ENCODE data around the gene ANO7. TPM values are rescaled to one million over a fixed set of nuclear protein-coding genes. Genes with fewer than 3 reads are reported as not detected.

Gene ANO7
- total and polyA plus RNA-seq, 2 of the 13 experiments (the other 11 are each of a cell fraction or from before 2014, with no cell fraction given): 4.1 to 4.9 TPM

DNA sequence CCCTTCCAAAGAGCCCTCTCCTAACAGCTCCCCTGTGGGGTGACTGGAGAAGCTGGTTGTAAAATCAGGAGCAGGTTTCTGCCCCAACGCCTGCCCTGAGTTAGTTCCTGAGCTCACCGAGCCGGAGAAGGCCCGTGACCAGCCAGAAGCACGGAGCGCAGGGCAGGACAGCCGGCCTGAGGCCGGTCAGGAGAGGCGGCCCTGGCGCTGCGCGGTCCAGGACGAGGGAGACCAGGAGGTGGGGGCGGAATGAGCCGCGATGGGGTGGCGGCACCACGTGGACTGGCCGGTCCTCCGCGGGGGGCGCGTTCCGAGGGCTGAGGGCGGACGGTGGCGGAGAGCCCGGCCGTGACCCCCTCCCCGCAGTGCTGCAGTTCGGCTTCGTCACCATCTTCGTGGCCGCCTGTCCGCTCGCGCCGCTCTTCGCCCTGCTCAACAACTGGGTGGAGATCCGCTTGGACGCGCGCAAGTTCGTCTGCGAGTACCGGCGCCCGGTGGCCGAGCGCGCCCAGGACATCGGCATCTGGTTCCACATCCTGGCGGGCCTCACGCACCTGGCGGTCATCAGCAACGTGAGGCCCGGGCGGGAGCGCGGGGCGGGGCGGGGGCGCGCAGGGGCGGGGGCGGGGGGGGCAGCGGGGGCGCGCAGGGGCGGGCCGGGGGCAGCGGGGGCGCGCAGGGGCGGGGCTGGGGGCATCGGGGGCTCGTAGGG lies 29.0 kb downstream of the ANO7 start (continued):
- TF ChIP-seq NR2F1 (CRISPR knock-in tag; IDR thresholded peaks at IDR 0.05) (no peak), BCL6 (CRISPR knock-in tag; IDR thresholded peaks at IDR 0.05) (peak; percentile 65; the same call in 1 of the 2 replicates), ZNF296 (CRISPR knock-in tag; conservative IDR thresholded peaks at IDR 0.05) (peak; percentile 88; the same call in 1 of the 2 replicates), ZZZ3 (CRISPR knock-in tag; IDR thresholded peaks at IDR 0.05; ENCODE audit: borderline replicate concordance) (no peak; the same call in 1 of the 2 replicates), ZNF160 (CRISPR knock-in tag; IDR thresholded peaks at IDR 0.05) (peak; percentile 76), RFX1 (IDR thresholded peaks at IDR 0.05) (no peak), MTF1 (CRISPR knock-in tag; IDR thresholded peaks at IDR 0.05) (no peak), SYNCRIP (IDR thresholded peaks at IDR 0.05; ENCODE audit: insufficient read depth, low read depth, low read length) (no peak), ZBTB8A (CRISPR knock-in tag; IDR thresholded peaks at IDR 0.05; ENCODE audit: borderline replicate concordance, low read depth) (no peak), SP2 (CRISPR knock-in tag; IDR thresholded peaks at IDR 0.05) (no peak), ZNF703 (CRISPR knock-in tag; IDR thresholded peaks at IDR 0.05; ENCODE audit: borderline replicate concordance) (peak; percentile 53; the same call in 1 of the 2 replicates), TAF1 (CRISPR knock-in tag; IDR thresholded peaks at IDR 0.05) (peak; percentile 69), ZFAT (CRISPR knock-in tag; conservative IDR thresholded peaks at IDR 0.05) (no peak), ZNF589 (CRISPR knock-in tag; conservative IDR thresholded peaks at IDR 0.05) (0 out of 2 replicates have a peak, but pooled peaks have one; percentile 70), MIER3 (CRISPR knock-in tag; IDR thresholded peaks at IDR 0.05; ENCODE audit: borderline replicate concordance) (peak; percentile 53; the same call in 1 of the 2 replicates), U2AF2 (IDR thresholded peaks at IDR 0.05; ENCODE audit: low read depth, low read length) (no peak), ZKSCAN5 (CRISPR knock-in tag; IDR thresholded peaks at IDR 0.05) (no peak)
- TF ChIP-seq, protein P1, sequence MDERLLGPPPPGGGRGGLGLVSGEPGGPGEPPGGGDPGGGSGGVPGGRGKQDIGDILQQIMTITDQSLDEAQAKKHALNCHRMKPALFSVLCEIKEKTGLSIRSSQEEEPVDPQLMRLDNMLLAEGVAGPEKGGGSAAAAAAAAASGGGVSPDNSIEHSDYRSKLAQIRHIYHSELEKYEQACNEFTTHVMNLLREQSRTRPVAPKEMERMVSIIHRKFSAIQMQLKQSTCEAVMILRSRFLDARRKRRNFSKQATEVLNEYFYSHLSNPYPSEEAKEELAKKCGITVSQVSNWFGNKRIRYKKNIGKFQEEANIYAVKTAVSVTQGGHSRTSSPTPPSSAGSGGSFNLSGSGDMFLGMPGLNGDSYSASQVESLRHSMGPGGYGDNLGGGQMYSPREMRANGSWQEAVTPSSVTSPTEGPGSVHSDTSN (CRISPR knock-in tag; IDR thresholded peaks at IDR 0.05): no peak
- TF ChIP-seq, protein P2, sequence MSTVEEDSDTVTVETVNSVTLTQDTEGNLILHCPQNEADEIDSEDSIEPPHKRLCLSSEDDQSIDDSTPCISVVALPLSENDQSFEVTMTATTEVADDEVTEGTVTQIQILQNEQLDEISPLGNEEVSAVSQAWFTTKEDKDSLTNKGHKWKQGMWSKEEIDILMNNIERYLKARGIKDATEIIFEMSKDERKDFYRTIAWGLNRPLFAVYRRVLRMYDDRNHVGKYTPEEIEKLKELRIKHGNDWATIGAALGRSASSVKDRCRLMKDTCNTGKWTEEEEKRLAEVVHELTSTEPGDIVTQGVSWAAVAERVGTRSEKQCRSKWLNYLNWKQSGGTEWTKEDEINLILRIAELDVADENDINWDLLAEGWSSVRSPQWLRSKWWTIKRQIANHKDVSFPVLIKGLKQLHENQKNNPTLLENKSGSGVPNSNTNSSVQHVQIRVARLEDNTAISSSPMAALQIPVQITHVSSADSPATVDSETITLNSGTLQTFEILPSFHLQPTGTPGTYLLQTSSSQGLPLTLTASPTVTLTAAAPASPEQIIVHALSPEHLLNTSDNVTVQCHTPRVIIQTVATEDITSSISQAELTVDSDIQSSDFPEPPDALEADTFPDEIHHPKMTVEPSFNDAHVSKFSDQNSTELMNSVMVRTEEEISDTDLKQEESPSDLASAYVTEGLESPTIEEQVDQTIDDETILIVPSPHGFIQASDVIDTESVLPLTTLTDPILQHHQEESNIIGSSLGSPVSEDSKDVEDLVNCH (CRISPR knock-in tag; IDR thresholded peaks at IDR 0.05): no peak
- TF ChIP-seq, protein P3, sequence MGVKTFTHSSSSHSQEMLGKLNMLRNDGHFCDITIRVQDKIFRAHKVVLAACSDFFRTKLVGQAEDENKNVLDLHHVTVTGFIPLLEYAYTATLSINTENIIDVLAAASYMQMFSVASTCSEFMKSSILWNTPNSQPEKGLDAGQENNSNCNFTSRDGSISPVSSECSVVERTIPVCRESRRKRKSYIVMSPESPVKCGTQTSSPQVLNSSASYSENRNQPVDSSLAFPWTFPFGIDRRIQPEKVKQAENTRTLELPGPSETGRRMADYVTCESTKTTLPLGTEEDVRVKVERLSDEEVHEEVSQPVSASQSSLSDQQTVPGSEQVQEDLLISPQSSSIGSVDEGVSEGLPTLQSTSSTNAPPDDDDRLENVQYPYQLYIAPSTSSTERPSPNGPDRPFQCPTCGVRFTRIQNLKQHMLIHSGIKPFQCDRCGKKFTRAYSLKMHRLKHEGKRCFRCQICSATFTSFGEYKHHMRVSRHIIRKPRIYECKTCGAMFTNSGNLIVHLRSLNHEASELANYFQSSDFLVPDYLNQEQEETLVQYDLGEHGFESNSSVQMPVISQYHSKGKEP (CRISPR knock-in tag; IDR thresholded peaks at IDR 0.05): peak; percentile 14; the same call in 1 of the 2 replicates
- TF ChIP-seq, protein P4, sequence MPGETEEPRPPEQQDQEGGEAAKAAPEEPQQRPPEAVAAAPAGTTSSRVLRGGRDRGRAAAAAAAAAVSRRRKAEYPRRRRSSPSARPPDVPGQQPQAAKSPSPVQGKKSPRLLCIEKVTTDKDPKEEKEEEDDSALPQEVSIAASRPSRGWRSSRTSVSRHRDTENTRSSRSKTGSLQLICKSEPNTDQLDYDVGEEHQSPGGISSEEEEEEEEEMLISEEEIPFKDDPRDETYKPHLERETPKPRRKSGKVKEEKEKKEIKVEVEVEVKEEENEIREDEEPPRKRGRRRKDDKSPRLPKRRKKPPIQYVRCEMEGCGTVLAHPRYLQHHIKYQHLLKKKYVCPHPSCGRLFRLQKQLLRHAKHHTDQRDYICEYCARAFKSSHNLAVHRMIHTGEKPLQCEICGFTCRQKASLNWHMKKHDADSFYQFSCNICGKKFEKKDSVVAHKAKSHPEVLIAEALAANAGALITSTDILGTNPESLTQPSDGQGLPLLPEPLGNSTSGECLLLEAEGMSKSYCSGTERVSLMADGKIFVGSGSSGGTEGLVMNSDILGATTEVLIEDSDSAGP (CRISPR knock-in tag; IDR thresholded peaks at IDR 0.05; ENCODE audit: borderline replicate concordance): peak; percentile 89
